A673 (cell line): Measurements from ENCODE around the gene CBLL2.

ENCODE experiments used
- EZH2 ChIP-seq: fragments of 200-600 bp; sonication (generic); IDR thresholded peaks from 2 replicates; pipeline ENCODE4 v1.6.1; 2017; ENCODE audit warnings: borderline replicate concordance, low read depth, mild to moderate bottlenecking, mixed read lengths, antibody characterized with exemption, low read length; ENCODE audit not compliant: poor library complexity, severe bottlenecking
- TF ChIP-seq, protein P1 (sequence below): fragments of 300-800, 200-600 bp; sonication (generic); conservative IDR thresholded peaks from 2 replicates; pipeline ENCODE4 v1.5.1; 2017; ENCODE audit warnings: low read depth, mild to moderate bottlenecking, antibody characterized with exemption, low read length, moderate library complexity, mixed read lengths

GRCh38 chrX:22247169-22247568 is 25.5 kb upstream of the CBLL2 start:
- TF ChIP-seq, protein P1, sequence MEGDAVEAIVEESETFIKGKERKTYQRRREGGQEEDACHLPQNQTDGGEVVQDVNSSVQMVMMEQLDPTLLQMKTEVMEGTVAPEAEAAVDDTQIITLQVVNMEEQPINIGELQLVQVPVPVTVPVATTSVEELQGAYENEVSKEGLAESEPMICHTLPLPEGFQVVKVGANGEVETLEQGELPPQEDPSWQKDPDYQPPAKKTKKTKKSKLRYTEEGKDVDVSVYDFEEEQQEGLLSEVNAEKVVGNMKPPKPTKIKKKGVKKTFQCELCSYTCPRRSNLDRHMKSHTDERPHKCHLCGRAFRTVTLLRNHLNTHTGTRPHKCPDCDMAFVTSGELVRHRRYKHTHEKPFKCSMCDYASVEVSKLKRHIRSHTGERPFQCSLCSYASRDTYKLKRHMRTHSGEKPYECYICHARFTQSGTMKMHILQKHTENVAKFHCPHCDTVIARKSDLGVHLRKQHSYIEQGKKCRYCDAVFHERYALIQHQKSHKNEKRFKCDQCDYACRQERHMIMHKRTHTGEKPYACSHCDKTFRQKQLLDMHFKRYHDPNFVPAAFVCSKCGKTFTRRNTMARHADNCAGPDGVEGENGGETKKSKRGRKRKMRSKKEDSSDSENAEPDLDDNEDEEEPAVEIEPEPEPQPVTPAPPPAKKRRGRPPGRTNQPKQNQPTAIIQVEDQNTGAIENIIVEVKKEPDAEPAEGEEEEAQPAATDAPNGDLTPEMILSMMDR: no peak
- TF ChIP-seq EZH2: no peak
